Renal pelvis (tissue), 4 donors: Measurements from ENCODE around the gene SCN4B. TPM values are rescaled to one million over a fixed set of nuclear protein-coding genes. Genes with fewer than 3 reads are reported as not detected.

ENCODE experiments used
- DNase-seq: peaks from one replicate; pipeline ENCODE4 v3.0.0-alpha.2; 2013
- polyA plus RNA-seq, 3 donors: library from polyadenylated mRNA; unstranded; fragments of 120-200 nt; gene quantifications; one replicate each; pipeline ENCODE4 v1.2.1, GENCODE V29; 2013; ENCODE audit not compliant: insufficient read length in 3 of 3

The SCN4B gene
- polyA plus RNA-seq, 3 donors: 1.4 to 2.5 (median 1.4) TPM

DNA sequence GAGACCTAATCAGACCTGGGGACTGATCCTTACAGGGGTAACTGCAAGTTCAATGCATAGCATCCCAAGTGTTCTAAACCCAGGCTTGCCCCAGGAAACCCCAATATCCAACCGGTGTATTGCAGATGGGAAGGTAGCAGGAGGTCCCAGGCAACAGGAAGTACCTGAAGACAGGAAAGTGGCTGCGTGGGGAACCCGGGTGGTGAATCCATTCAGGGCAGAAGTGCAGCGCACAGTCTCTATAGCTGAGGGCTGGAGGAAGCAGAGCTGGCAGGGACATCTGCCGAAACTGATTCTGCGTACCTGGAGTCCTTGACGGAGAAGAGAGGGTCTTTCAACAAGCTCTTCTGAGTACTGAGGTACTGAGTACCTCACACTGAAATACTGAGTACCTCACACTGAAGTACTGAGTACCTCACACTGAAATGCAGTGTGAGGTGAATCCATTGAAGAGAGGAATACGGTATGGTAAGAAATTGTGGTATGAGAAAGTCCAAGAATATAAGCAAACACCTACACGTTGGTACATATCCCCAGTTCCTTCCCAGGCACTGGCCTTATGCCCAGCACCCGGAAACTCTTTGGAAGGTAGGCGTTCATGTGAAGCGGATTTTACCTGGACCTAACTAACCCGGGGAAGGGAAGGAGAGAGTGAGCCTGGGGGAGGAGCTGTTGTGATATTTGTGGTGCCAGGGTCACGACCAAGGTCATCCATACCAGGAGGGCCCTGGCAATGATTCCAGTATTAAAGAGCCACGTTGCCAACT, 20.1 kb downstream of the SCN4B start:
- no peak for DNase-seq

DNA sequence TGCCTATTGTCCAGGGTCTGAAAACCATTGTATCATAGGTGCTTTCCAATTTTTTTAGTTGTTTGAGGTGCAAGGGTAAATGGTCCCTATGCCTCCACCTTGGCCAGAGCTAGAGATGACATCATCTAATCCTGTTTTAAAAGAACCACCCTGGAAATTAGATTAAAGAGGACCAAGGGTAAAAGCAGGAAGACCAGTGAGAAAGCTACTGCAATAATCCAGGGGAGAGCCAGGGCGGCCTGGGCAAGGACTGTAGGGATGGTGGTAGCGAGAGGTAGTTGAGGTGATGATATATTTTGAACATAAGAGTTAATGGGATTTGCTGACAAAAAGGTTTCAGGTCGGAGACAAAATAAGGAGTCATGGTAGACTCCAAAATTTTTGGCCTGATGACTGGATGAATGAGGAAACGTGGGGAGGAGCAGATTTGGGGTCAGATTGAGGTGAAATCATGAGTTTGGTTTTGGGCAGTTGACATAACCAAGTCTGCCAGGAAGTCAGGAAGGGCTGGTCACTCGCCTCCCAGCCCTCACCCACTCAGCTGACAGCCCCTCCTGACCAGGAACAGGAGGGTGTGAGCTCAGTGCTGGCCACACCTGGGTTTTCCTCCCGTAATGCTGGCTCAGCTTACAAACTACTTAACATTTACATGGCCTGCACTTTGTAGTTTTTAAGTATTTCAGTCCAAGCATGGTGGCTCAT, 23.0 kb downstream of the SCN4B start:
- DNase-seq: no peak

GRCh38 chr11:118128721-118129470, 23.7 kb downstream of the SCN4B start:
- no peak for DNase-seq

DNA sequence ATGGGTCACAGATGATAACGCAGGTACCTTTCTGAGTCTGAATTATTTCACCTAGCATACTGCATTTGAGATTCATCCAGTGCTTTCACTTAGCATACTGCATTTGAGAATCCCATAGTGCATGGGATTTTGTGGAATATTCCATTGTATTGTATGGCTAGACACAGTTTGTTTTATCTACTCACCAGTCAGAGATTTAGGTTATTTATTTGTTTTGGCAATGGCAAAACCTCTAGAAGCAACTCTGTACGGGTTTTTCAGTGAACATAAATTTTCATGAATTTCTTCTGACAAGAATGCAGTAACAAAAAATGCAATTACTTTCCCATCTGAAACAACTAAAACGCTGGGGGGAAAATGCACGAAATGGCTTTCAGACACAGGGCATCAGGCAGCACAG, 24.3 kb downstream of the SCN4B start:
- peak; percentile 39 for DNase-seq

- DNase-seq: no peak
Observed at GRCh38 chr11:118126082-118126838, 26.4 kb downstream of the SCN4B start.

DNA sequence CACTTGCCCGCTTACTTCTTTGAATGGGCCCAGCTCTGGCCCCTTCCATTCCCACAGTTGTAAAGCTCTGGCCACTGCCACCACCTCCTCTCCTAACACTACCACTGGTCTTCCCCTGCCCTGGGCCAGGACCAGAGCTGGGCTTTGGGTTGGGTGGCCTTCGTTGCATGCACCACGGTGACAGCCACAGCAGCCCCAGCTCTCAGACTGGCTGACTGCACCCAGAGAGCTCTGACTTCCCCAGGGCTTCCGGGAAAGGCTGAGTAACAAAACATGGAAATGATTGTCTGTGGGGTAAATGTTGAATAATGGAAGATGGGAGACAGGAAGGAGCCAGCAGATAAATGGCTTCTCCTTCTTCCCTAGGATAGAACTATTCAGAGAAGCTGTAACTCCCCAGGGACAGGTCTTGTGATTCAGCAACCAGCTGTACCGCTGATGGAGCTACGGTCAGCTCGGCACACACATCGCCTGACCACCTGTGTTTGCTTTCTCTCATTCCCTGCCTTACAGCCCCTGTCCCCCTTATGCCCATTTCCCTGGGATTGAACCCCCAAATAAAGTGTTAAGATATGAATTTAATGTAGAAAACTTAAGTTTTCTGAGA, 27.6 kb downstream of the SCN4B start:
- no peak for DNase-seq

GRCh38 chr11:118120793-118121192, 31.8 kb downstream of the SCN4B start:
- no peak for DNase-seq

DNA sequence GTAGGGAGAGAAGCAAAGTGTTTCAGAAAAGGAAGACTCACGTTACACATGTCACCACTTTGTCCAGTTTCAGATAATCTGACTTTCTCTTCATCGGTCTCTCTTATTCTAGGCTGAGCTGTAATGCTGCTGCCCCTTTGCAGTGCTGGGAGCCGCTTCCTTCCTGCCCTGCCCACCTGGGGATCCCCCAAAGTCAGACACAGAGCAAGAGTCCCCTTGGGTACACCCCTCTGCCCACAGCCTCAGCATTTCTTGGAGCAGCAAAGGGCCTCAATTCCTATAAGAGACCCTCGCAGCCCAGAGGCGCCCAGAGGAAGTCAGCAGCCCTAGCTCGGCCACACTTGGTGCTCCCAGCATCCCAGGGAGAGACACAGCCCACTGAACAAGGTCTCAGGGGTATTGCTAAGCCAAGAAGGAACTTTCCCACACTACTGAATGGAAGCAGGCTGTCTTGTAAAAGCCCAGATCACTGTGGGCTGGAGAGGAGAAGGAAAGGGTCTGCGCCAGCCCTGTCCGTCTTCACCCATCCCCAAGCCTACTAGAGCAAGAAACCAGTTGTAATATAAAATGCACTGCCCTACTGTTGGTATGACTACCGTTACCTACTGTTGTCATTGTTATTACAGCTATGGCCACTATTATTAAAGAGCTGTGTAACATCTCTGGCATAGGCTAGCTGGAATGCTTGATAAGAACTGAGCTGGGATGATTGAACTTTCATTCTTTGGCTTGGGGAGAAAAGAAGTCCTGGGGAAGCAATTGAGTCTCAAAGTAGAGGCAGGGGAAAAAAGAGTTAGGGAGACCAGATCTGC, 34.6 kb downstream of the SCN4B start:
- DNase-seq: no peak

GRCh38 chr11:118115048-118115447, 37.6 kb downstream of the SCN4B start:
- no peak for DNase-seq

- no peak for DNase-seq
Observed at GRCh38 chr11:118114266-118114665, 38.4 kb downstream of the SCN4B start.

- no peak for DNase-seq
Observed at GRCh38 chr11:118112711-118113430, 39.8 kb downstream of the SCN4B start.

DNA sequence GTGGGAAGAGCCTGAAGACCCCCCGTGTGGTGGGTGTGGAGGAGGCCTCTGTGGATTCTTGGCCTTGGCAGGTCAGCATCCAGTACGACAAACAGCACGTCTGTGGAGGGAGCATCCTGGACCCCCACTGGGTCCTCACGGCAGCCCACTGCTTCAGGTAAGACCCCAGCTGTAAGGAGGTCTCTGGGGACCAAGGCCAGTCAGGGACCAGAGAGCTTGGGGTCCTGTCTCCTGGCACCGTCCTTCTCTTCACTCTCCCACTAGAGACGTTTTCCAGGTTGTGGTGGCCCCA, 40.9 kb downstream of the SCN4B start:
- DNase-seq: no peak

GRCh38 chr11:118111019-118111743, 41.4 kb downstream of the SCN4B start:
- no peak for DNase-seq

- DNase-seq: no peak
Observed at GRCh38 chr11:118109231-118109630, 43.4 kb downstream of the SCN4B start.

DNA sequence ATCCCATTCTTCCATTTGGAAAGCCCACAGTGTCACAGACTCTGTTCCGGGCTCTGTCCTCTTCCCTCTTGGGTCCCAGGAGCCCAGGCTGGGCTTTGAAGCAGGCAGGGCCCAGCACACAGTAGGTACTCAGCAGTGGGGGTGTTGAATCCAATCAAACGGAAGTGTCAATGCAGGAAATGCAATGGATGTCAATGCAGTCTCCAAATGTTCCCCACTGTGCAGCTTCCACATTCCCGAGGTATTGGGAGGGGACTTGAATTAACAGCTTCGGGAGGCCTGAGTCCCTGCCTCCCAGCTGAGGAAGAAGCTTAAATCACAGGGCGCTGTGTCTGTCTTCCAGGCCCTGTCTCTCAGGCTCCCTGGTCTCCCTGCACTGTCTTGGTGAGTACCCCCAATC, 44.1 kb downstream of the SCN4B start:
- no peak for DNase-seq

DNA sequence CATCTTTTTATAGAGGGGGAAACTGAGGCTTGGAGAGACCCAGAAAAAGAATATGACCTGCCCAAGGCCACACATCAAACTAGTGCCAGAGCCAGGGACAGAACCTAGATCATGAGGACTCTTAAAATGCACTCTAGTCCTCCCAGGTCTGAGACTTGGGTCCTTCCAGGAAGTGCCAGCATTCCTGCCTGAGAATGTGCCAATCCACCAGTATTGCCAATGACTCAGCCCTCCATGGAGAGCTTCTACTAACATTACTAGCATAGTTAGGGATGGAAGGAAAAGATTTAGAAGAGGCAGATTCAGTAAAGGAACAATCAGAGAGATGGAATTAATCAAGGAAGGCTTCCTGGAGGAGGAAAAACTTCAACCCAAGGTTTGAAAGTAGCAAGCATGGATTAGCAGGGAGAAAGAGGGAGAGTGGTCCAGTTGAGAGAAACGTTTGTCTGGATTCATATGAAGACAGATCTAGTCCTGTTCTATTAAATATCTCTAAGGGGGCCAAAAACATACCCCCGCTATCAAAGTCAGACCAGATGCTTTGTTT, 45.8 kb downstream of the SCN4B start:
- DNase-seq: no peak

GRCh38 chr11:118105657-118106305, 46.8 kb downstream of the SCN4B start:
- DNase-seq: no peak

DNA sequence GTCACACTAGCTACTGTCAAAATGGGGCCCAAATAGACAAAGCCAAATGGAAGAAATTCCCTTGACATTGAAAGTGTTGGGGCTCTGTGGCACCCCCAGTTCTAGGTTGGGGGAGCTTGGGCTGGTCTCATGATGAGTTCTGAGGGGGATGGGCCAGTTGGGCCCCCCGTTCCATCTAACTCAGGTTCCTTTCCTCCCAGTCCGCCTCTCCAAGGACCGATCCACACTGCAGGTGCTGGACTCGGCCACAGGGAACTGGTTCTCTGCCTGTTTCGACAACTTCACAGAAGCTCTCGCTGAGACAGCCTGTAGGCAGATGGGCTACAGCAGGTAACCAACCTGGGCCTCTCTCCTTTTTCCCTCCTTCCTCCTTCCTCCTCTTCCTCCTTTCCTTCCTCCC, 48.1 kb downstream of the SCN4B start:
- no peak for DNase-seq
